Adrenal gland (tissue), 12 donors: ENCODE results near the gene DDX52. TPM values are rescaled to one million over a fixed set of nuclear protein-coding genes. Genes with fewer than 3 reads are reported as not detected.
A peak's percentile ranks its signal among the peaks of the same experiment; 100 is the strongest.

Experiments
- DNase-seq, 7 donors: peaks; one replicate each; pipeline ENCODE4 v3.0.0-alpha.2; 2019 to 2020
- H3K27ac ChIP-seq, 5 donors: fragments of 200-600 bp; sonication (generic) in 4 of 5; 1 replicate in 3 of 5; 2 replicates in 2 of 5; pipeline versions ENCODE4 v1.5.1 to v1.8.0; 2016 to 2020; ENCODE audit warnings: mild to moderate bottlenecking in 1 of 5
- H3K27me3 ChIP-seq: fragments of 200-600 bp; 2 replicates; pipeline ENCODE4 v1.8.0; 2021
- H3K36me3 ChIP-seq, 2 donors: fragments of 200-600 bp; replicated peaks in 1 of 2; 1 replicate in 1 of 2; 2 replicates in 1 of 2; pipeline versions ENCODE4 v1.5.1 to v1.8.0; 2018 to 2022
- H3K4me1 ChIP-seq, 2 donors: fragments of 200-600 bp; replicated peaks in 1 of 2; 1 replicate in 1 of 2; 2 replicates in 1 of 2; pipeline versions ENCODE4 v1.5.1 to v1.8.0; 2018 to 2021
- H3K4me3 ChIP-seq, 4 donors: fragments of 200-600 bp; sonication (generic) in 3 of 4; one replicate each; pipeline ENCODE4 v1.5.1; 2016 to 2018
- H3K9me3 ChIP-seq, 3 donors: fragments of 200-600 bp; sonication (generic) in 1 of 3; replicated peaks in 1 of 3; 1 replicate in 2 of 3; 2 replicates in 1 of 3; pipeline versions ENCODE4 v1.5.1 to v1.8.0; 2016 to 2021
- CTCF ChIP-seq, 6 experiments: fragments of 450-650 bp in 4 of 6; fragments of 200-600 bp in 2 of 6; sonication (generic) in 1 of 6; IDR thresholded peaks; 1 replicate in 5 of 6; 2 replicates in 1 of 6; pipeline versions ENCODE4 v1.5.1 to v1.8.0; 2016 to 2021; ENCODE audit warnings: antibody characterized with exemption in 6 of 6, mild to moderate bottlenecking in 2 of 6, moderate library complexity in 1 of 6
- POLR2A ChIP-seq, 2 donors: fragments of 450-650 bp; IDR thresholded peaks; one replicate each; pipeline ENCODE4 v1.6.1; 2017; ENCODE audit warnings: antibody characterized with exemption in 2 of 2, mild to moderate bottlenecking in 2 of 2, moderate library complexity in 1 of 2
- WGBS, 4 donors: extraction: QIAGEN DNeasy Blood & Tissue Kit in 2 of 4; methylation state at CpG; one replicate each; pipeline versions ENCODE4 v1.1.5 to v1.1.7; 2013 to 2017; 5-methylcytosine and 5-hydroxymethylcytosine counted together
- intact Hi-C, 2 donors: fragments of 100-400 bp; cut with DNase I; formaldehyde crosslinking; loops; one replicate each; pipeline versions ENCODE4 v1.14.1 to v1.15.0; 2022 to 2023
- polyA plus RNA-seq, 3 donors: library from polyadenylated mRNA; stranded (reverse); fragments of 200-250 nt in 2 of 3; fragments of 350-450 nt in 1 of 3; fragmentation: Illumina TruSeq in 1 of 3; extraction: RNeasy Lipid Tissue Mini Kit (QIAGEN cat#74804) in 1 of 3; gene quantifications; one replicate each; pipeline ENCODE4 v1.2.3, GENCODE V29; 2013 to 2014
- total RNA-seq, 9 donors: library from RNA; depleted of rRNA in 4 of 9; stranded (reverse); fragments of >200 nt in 4 of 9; fragments of 120-200 nt in 1 of 9; fragmentation: NEBNext Ultra II Directional in 1 of 9; extraction: Animal tissue kit (Norgen Biotek cat#: 25700) in 1 of 9; gene quantifications; one replicate each; pipeline versions ENCODE4 v1.1.0 to v1.2.4, GENCODE V29; 2013 to 2023
- donor health status: healthy with polysubstance abuse.
- donor health status: Bipolar disorder and iron deficiency.
- donor health status: DM: yes; HTN: yes; CAD: no.
- donor health status: DM: no; HTN: no; CAD: no.
- donor health status: DM: no; HTN: no; CAD: no.
- donor health status: DM: yes; HTN: yes; CAD: no.

DDX52 gene
- total and polyA plus RNA-seq, 12 donors, result 7.2 to 34.1 (median 19.1) TPM

GRCh38 chr17:37651849-37652248 lies 8.6 kb upstream of the DDX52 start:
- WGBS, 4 donors, result 53 to 72% (median 64%) methylated on average over 2 of the region's 2 CpGs

GRCh38 chr17:37650419-37651003 lies 7.3 kb upstream of the DDX52 start:
- peak in 6 of 7 donors; percentile 24 to 63 (median 37) for DNase-seq
- intact Hi-C loops, result no loop called here
- TF ChIP-seq POLR2A (IDR thresholded peaks at IDR 0.05), result no peak
- TF ChIP-seq CTCF (IDR thresholded peaks at IDR 0.05), result peak in 5 of 6 experiments; percentile 24 to 49 (median 40)
- Histone ChIP-seq H3K27me3 (peaks cover 5% of the 10 kb centered on the region), H3K9me3 (no peaks in the 10 kb centered on the region), H3K36me3 (no peaks in the 10 kb centered on the region), H3K4me1 (no peaks in the 10 kb centered on the region), H3K27ac (no peak overlapping the region), H3K4me3 (no peak overlapping the region)
- 42 to 52% (median 50%) methylated on average over 6 of the region's 6 CpGs for WGBS, 4 donors

More at GRCh38 chr17:37651849-37652248, 8.6 kb upstream of the DDX52 start:
- Histone ChIP-seq H3K27me3 (peaks cover 5% of the 10 kb centered on the region), H3K4me3 (no peak overlapping the region), H3K4me1 (no peaks in the 10 kb centered on the region), H3K27ac (no peak overlapping the region), H3K36me3 (no peaks in the 10 kb centered on the region), H3K9me3 (no peaks in the 10 kb centered on the region)
- intact Hi-C loops, result no loop called here
- TF ChIP-seq CTCF (IDR thresholded peaks at IDR 0.05) (no peak), POLR2A (IDR thresholded peaks at IDR 0.05) (no peak)
- no peak for DNase-seq

DNA sequence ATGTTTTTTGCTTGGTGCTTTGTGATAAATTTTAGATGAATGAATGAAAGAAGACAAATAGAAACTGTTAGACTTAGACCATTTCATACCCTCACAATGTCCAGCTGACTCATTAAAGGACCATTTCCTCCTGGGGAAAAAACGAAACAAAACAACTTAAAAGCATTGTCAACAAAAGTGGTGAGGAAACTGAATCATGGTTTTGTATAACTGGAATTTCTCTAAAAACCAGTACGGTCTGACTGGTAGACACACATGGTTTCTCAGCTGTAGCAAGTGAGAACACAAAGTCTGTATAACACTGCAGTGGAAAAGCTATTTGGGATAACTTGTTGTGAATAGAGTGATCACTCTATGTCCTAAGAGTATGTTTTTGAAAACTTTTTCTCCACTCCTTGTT lies 5.3 kb upstream of the DDX52 start:
- intact Hi-C loops, result loop anchor here in 1 of 2 donors (5.0 kb wide), 1 partner anchor 169 kb away; no protein-coding TSS in a partner anchor
- WGBS, 4 donors, result 35 to 47% (median 42%) methylated on average over 2 of the region's 2 CpGs

GRCh38 chr17:37647856-37648255 lies 4.6 kb upstream of the DDX52 start:
- peaks cover 5% of the 10 kb centered on the region for H3K27me3 ChIP-seq
- no peak overlapping the region for H3K4me3 ChIP-seq
- no peaks in the 10 kb centered on the region for H3K36me3 ChIP-seq
- H3K27ac ChIP-seq, result no peak overlapping the region
- DNase-seq, result no peak
- H3K9me3 ChIP-seq, result no peaks in the 10 kb centered on the region
- peaks cover 4 to 6% of the 10 kb centered on the region in 2 donors for H3K4me1 ChIP-seq
- 76 to 84% (median 83%) methylated on average over 1 of the region's 1 CpG for WGBS, 4 donors
- TF ChIP-seq CTCF (IDR thresholded peaks at IDR 0.05) (no peak), POLR2A (IDR thresholded peaks at IDR 0.05) (no peak)
- intact Hi-C loops, result loop anchor here in 1 of 2 donors (5.0 kb wide), 1 partner anchor 169 kb away; no protein-coding TSS in a partner anchor

More for the DNA sequence above, 5.3 kb upstream of the DDX52 start:
- DNase-seq, result no peak
- no peak overlapping the region for H3K4me3 ChIP-seq
- H3K9me3 ChIP-seq, result no peaks in the 10 kb centered on the region
- peaks cover 4 to 5% of the 10 kb centered on the region in 2 donors for H3K4me1 ChIP-seq
- TF ChIP-seq POLR2A (IDR thresholded peaks at IDR 0.05) (no peak), CTCF (IDR thresholded peaks at IDR 0.05) (no peak)
- H3K36me3 ChIP-seq, result no peaks in the 10 kb centered on the region
- peaks cover 5% of the 10 kb centered on the region for H3K27me3 ChIP-seq
- H3K27ac ChIP-seq, result no peak overlapping the region
